Measurements from ENCODE around the gene ENO4.

Gene ENO4, protein sequence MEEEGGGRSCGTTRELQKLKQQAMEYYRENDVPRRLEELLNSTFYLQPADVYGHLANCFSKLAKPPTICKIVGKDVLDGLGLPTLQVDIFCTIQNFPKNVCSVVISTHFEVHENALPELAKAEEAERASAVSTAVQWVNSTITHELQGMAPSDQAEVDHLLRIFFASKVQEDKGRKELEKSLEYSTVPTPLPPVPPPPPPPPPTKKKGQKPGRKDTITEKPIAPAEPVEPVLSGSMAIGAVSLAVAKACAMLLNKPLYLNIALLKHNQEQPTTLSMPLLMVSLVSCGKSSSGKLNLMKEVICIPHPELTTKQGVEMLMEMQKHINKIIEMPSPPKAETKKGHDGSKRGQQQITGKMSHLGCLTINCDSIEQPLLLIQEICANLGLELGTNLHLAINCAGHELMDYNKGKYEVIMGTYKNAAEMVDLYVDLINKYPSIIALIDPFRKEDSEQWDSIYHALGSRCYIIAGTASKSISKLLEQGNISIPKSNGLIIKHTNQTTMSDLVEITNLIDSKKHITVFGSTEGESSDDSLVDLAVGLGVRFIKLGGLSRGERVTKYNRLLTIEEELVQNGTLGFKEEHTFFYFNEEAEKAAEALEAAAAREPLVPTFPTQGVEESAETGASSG

GRCh38 chr10:116849248-116850057 lies at the start of gene ENO4:
Gene ENO4 (plus strand): TSS chr10:116849499. CDS start chr10:116849567, 68 bp downstream.
- DNase-seq: peak; percentile 72

GRCh38 chr10:116800286-116800929 lies 48.9 kb upstream of the ENO4 start:
- DNase-seq: no peak

- no peak for DNase-seq
These were observed 47.6 kb upstream of the ENO4 start for GRCh38 chr10:116801658-116802057.

DNA sequence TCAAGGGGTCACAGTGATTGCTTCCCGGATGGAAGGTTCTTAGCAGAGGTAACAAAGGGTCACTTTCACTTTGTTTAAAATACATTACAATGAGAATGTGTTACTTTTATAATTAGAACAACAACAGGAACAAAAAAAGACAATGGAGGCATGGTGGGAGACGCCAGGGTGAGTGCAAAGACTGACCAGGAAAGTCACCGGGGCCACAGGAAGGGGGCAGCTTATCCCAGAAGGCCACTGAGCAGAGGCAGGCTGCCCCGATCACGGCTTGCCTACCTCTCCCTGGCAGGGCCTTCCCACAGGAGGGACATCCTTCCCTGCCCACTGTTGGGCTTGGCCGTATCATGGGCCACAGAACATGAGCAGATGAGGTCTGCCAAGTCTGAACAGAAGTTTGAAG lies 46.8 kb upstream of the ENO4 start:
- DNase-seq: no peak

DNA sequence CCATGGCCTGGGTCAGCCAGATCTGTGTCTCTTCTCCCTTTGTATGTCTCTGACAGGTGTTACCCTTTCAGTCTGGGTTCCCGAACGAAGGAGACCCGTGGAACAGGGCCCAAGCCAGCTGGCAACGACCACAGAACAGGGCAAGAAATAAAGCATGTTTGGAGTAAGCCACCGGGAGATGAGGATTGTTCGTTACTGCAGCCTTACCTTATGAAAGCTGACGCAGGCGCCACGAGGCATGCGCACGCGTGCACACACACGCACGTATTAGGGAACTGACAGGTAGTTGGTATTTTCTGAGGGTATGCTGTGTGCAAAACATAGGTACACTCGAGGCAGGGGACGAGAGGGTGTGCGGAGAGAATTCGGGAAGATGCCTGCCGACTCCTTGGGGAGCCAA lies 46.4 kb upstream of the ENO4 start:
- no peak for DNase-seq

DNA sequence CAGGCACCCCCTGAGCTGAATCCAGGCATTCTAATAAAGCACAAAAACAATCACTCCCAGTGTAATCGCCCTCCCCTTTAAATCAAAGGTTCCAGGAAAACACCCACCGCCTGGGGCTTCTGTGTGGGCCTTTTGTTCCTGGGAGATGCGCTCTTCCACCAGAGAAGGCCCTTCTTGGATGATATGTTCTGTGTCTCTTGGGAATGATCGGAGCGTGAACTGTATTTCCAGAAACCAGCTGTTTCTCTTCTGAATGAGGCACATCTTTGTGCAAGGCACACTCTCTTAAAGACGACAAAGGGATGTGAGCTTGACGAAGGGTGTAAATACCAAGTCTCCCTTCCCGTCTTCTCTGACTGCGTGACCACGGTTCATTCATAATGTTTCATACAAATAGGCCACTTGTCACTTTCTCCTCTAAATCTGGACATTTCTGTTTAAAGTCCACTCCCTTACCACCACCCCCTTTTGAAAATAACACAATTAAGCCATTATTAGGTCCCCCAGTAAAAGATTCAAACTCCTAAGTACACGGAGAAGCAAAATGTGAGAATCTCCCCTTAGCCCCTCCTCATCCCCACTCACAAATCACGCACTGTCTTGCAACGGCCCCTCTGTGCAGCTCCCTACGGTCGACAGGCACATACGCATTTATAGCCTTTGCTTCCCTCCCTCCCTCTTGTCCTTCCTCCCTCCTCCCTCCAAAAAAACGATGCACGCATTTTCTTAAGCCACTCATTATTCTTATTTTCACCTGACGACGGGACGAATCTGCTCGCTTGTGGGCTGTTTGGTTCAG lies 45.6 kb upstream of the ENO4 start:
- no peak for DNase-seq

DNA sequence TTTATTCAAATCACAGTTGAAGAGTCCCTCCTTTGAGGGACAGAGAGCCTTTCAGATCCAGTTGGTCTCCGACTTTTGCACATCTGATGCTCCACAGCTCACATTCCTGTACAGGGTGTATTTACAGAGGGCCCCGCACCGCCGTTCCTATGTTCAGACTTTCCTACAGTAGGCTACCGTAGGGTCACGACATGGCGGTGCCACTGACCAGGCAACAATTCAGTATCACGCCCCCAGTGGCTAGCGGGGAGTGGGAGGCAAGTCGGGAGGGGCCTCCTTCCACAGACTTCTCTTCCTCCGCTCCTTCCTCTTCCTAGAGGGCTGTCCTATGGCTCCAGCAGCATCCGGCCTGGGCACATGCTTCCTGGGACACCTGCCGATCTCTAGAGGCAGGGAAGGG lies 40.6 kb upstream of the ENO4 start:
- no peak for DNase-seq

DNA sequence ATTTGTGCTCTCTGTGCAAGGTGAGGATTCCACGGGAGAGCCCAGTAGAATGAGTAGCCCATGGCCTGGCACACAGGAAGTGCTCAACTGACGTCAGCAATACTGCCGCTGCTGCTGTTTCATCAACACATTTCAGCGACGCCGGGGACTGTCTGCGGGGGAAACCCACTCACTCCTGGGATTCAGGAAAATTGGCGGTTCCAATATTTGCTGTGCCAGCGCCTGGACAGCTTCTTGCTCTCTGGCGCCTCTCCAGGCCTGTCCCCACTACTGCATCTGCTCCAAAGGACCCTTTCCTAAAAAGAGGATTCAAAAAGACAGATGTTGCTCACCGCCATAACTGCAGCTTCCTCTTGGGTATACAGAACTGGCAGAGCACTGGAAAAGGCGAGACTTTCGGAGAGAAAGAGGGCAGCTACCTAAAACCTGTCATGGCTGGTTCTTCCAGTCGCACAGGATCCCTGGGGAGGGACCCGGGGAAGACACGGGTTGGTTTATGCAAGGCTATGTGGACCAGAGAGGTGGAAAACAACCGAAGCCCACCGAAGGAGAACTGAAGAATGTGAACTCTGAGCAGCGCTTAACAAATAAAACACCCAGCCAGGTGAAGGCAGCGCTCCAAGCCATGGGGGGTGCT lies 39.7 kb upstream of the ENO4 start:
- no peak for DNase-seq

GRCh38 chr10:116810120-116810500 lies 39.2 kb upstream of the ENO4 start:
- no peak for DNase-seq

DNA sequence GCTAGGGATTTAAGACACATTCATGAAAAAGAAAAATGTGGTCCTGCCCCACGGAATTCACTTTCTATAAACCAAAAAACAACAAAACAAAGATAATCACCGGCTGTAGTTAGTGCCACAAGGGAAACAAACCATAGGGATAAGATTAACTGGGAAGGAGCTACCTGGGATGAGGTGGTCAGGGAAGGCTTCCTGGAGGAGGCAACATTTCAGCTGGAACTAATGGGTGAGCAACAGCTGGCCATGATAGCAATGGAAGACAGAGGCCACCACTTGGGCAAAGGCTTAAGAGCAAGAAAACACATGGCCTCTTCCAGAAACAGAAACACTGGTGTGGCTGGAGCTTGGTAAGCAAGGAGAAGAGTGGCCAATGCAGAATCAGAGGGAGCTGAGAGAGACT lies 38.4 kb upstream of the ENO4 start:
- DNase-seq: no peak

DNA sequence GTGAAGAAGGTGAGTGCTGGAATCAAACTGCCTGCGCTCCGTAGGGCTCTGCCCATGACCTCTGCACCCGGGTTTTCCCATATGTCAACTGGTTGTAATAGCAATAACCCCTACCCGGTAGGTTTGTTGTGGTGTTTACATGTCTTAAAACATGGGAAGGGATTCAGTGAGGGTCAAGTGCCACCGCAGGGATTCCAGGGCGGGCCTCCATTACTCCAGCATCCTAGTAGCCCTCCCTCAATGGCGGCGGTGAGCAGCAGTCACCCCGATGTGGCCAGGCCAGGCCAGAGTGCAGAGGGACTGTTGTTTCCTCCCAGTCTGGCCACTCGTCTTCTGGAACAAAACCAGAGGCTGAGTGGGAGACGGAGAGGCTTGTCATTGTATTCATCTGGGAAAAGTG lies 37.6 kb upstream of the ENO4 start:
- DNase-seq: no peak

- no peak for DNase-seq
These were observed 33.5 kb upstream of the ENO4 start for GRCh38 chr10:116815641-116816415.

DNA sequence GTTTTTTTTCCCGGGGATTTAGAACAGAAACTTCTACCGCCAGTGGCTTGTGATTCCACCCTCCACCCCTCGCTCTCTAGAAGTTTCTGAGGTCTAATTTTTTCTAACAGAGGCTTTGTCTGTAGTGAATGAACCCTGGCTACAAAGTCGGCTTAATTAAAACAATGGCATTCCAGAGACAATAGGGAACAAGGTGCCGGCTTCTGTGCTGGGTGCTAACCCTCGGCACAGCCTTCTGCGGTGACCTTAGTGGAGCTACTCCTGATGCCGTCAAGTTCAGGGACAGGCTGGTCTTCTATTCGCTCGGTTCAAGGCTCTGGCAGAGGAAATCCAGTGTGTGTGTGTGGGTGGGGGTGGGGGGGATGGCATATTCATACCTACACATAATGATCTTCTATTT lies 32.1 kb upstream of the ENO4 start:
- DNase-seq: no peak

GRCh38 chr10:116817780-116818343 lies 31.4 kb upstream of the ENO4 start:
- DNase-seq: no peak

- DNase-seq: no peak
These were observed 29.2 kb upstream of the ENO4 start for GRCh38 chr10:116819999-116820677.

- no peak for DNase-seq
These were observed 23.4 kb upstream of the ENO4 start for GRCh38 chr10:116825901-116826300.

DNA sequence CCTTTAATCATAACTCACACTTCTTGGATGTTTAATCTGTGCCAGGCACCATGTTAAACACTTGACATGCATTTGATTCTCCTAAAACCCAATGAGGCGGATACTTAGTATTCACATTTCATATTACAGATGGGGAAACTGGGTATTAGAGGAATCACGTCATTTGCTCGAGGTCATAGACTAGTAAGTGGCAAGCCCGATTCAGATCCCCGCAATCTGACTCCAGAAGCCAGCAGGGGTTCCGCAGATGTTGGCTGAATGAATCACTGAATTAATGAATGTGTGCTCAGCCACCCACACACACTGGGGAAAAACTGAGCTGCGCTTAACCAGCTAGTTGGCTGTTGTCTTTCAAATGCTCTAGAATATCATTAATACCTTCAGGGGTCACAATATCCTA lies 22.5 kb upstream of the ENO4 start:
- DNase-seq: no peak

GRCh38 chr10:116827214-116827671 lies 22.1 kb upstream of the ENO4 start:
- no peak for DNase-seq

DNA sequence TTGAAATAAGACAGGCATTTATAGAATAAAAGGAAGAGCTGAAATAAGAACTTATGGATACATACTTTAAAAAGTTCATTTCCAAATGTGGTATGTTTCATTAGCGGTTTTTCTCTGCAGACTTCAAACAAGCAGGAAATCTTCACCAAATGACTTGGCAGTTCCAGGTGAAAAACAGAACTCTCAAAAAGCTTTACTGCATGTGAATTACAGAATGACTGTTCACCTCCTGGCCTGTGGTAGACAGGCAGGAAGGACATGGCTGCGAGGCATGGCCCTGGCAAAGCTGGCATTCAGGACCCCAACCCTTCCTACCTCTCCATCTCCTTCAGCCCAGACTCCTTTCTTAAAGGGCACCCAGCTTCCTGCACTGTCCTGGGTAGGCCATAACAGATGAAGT lies 21.2 kb upstream of the ENO4 start:
- no peak for DNase-seq

DNA sequence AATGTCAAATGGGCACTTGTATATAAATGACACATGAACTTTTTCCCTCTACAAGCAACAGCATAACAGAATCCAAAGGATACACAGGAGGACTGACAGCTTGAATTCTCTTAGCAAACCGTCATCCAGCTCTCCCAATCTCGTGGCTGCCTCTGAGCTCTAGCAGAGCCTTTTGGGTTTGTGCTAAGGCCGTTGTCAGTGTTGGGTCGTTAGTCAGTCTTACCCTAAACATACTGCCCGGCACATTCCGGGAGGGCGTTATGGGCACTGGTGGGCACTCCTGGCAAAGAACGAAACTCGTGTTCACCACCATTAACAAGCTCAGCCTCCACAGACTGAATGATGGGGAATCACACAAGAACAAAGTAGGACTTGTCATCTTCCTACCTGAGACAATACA lies 19.6 kb upstream of the ENO4 start:
- DNase-seq: no peak

Data from amniotic stem cell (primary cell).